DOHH2 (cell line): ENCODE data around the gene HOXB7.

Source experiments
- H3F3A ChIP-seq: fragments of 200-600 bp; sonication (generic), shearing (Covaris generic); 2 replicates; pipeline ENCODE4 v1.6.0; 2016; ENCODE audit warnings: antibody characterized with exemption, mild to moderate bottlenecking; ENCODE audit not compliant: control insufficient read depth, insufficient read depth
- H3K27ac ChIP-seq: fragments of 200-600 bp; sonication (generic); 2 replicates; pipeline ENCODE4 v1.5.1; 2014; ENCODE audit warnings: low read depth, mild to moderate bottlenecking, low read length, moderate library complexity
- H3K27me3 ChIP-seq: fragments of 200-600 bp; sonication (generic); 2 replicates; pipeline ENCODE4 v1.6.1; 2014; ENCODE audit warnings: mild to moderate bottlenecking, low read length, mixed read lengths; ENCODE audit not compliant: control insufficient read depth
- H3K36me3 ChIP-seq: fragments of 200-600 bp; sonication (generic); 2 replicates; pipeline ENCODE4 v1.6.1; 2014; ENCODE audit warnings: mild to moderate bottlenecking, low read length, moderate library complexity, mixed read lengths; ENCODE audit not compliant: control insufficient read depth
- H3K4me1 ChIP-seq: fragments of 200-600 bp; sonication (generic); 2 replicates; pipeline ENCODE4 v1.6.1; 2014; ENCODE audit warnings: mild to moderate bottlenecking, low read length, mixed read lengths; ENCODE audit not compliant: control insufficient read depth
- H3K4me2 ChIP-seq: fragments of 200-600 bp; sonication (generic); 2 replicates; pipeline ENCODE4 v1.6.0; 2014; ENCODE audit warnings: mild to moderate bottlenecking, low read length, moderate library complexity
- H3K4me3 ChIP-seq: fragments of 200-600 bp; sonication (generic); 2 replicates; pipeline ENCODE4 v1.5.1; 2014; ENCODE audit warnings: mild to moderate bottlenecking, low read length, mixed read lengths
- H3K79me2 ChIP-seq: fragments of 200-600 bp; sonication (generic); 2 replicates; pipeline ENCODE4 v1.6.1; 2014; ENCODE audit warnings: mild to moderate bottlenecking, low read length, mixed read lengths; ENCODE audit not compliant: control insufficient read depth
- H3K9me2 ChIP-seq: fragments of 200-600 bp; sonication (generic); replicated peaks from 2 replicates; pipeline ENCODE4 v1.6.1; 2014; ENCODE audit warnings: mild to moderate bottlenecking, low read length, mixed read lengths; ENCODE audit not compliant: control insufficient read depth
- H3K9me3 ChIP-seq: fragments of 200-600 bp; sonication (generic); 2 replicates; pipeline ENCODE4 v1.6.1; 2014; ENCODE audit warnings: antibody characterized with exemption, low read length, mixed read lengths; ENCODE audit not compliant: control insufficient read depth, insufficient read depth
- H4K20me1 ChIP-seq: fragments of 200-600 bp; sonication (generic); 2 replicates; pipeline ENCODE4 v1.6.0; 2014; ENCODE audit warnings: low read depth, mild to moderate bottlenecking, antibody characterized with exemption, low read length, moderate library complexity; ENCODE audit not compliant: control insufficient read depth, insufficient read depth
- EZH2phosphoT487 ChIP-seq: fragments of 200-600 bp; sonication (generic); IDR thresholded peaks from 2 replicates; pipeline ENCODE4 v1.6.1; 2017; ENCODE audit warnings: borderline replicate concordance, mild to moderate bottlenecking, antibody characterized with exemption, low read length, moderate library complexity, mixed read lengths
- TF ChIP-seq, protein P1 (sequence below): fragments of 200-600 bp; sonication (generic); IDR thresholded peaks from one replicate; pipeline ENCODE4 v1.5.1; 2014; ENCODE audit warnings: antibody characterized with exemption, mild to moderate bottlenecking, low read depth, low read length; ENCODE audit not compliant: poor library complexity, severe bottlenecking

The HOXB7 gene

DNA sequence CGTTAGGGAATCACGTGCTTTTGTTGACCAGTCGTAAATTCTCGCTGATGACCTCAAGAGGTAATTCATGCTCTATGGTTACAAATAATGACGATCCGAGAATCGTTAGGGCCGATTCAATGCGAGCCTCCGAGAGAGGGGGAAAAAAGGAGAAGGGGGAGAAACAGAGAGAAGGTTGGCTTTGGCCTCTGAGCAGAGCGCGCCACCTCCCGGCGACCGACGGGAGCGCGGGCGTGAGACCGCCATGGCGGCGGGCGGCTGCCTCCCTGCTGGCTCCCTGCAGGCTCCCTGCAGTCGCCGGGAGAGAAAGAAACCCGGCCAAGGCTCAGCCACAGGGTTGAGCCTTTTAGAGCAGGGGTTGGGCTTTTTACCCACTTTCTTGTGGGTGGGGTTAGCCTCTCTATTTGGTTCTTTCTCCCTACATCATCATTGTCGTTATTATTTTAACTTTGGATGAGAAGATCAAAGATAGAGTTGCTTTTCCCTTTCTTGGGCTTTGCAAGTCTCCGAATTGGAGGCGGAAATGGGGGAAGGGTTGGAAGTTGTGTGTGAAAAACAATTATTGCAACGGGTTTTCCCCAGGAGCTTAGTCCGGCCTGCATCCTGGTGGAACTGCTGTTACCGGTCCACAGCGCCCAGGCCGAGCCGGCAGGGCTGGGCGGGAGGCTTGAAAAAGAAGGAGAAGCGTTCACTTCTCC, 16.8 kb downstream of the HOXB7 start:
- H3K4me2 ChIP-seq, result no peak overlapping the region
- H3K27ac ChIP-seq, result no peak overlapping the region
- no peaks in the 10 kb centered on the region for H3K9me2 ChIP-seq
- peaks cover 3% of the 10 kb centered on the region; the same call in 1 of the 2 replicates for H4K20me1 ChIP-seq
- no peaks in the 10 kb centered on the region for H3F3A ChIP-seq
- H3K27me3 ChIP-seq, result peaks cover 73% of the 10 kb centered on the region
- H3K4me1 ChIP-seq, result peaks cover 4% of the 10 kb centered on the region; the same call in 1 of the 2 replicates
- no peaks in the 10 kb centered on the region for H3K79me2 ChIP-seq
- no peaks in the 10 kb centered on the region for H3K36me3 ChIP-seq
- H3K4me3 ChIP-seq, result no peak overlapping the region
- TF ChIP-seq EZH2phosphoT487, result no peak
- TF ChIP-seq, protein P1, sequence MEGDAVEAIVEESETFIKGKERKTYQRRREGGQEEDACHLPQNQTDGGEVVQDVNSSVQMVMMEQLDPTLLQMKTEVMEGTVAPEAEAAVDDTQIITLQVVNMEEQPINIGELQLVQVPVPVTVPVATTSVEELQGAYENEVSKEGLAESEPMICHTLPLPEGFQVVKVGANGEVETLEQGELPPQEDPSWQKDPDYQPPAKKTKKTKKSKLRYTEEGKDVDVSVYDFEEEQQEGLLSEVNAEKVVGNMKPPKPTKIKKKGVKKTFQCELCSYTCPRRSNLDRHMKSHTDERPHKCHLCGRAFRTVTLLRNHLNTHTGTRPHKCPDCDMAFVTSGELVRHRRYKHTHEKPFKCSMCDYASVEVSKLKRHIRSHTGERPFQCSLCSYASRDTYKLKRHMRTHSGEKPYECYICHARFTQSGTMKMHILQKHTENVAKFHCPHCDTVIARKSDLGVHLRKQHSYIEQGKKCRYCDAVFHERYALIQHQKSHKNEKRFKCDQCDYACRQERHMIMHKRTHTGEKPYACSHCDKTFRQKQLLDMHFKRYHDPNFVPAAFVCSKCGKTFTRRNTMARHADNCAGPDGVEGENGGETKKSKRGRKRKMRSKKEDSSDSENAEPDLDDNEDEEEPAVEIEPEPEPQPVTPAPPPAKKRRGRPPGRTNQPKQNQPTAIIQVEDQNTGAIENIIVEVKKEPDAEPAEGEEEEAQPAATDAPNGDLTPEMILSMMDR, result peak; percentile 81
- H3K9me3 ChIP-seq, result no peaks in the 10 kb centered on the region

DNA sequence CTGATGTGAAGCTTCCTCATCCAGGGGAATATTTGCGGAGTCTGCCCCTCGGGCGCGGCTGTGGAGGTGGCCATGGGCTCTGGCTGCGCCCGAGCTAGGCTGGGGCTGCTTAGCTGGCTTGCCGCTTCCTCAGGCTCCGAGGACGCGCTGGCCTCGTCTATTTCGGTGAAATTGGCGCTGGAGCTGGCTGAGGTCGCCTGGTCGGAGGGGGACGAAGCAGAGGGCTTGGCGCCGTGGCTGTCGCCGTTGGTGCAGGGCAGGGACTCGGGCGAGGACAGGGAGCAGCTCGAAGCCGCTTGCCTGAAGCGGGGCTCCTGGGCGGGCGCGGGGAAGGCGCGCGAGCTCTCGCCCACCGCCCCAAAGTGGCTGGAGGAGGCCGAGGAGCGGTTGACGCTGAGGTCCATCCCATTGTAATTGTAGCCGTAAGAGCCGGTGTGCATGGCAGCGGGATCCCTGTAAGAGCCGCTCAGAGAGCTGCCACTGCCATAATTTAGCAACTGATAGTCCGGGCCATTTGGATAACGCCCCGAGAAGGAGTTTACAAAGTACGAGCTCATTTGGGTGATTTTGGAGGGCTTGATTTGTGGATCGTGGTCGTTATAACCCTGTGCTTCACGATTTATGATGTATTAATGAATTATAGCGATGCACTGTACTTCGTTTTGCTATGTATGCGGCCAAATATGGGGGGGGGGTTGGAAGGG, 17.5 kb downstream of the HOXB7 start, which contains the start of gene HOXB5:
TSS of gene HOXB5 (minus strand) at position 654 of the 704 bp plus-strand sequence. CDS start at position 557, 97 bp downstream.
- no peaks in the 10 kb centered on the region for H3K9me3 ChIP-seq
- no peak within 1 kb of the TSS for H3K4me3 ChIP-seq
- H3K79me2 ChIP-seq, result no peaks in the 10 kb centered on the region
- TF ChIP-seq, protein P1, result no peak
- TF ChIP-seq EZH2phosphoT487, result peak; percentile 50; the same call in 1 of the 2 replicates
- H3K9me2 ChIP-seq, result no peaks in the 10 kb centered on the region
- H3K4me2 ChIP-seq, result no peak within 1 kb of the TSS
- H3K4me1 ChIP-seq, result peaks cover 4% of the 10 kb centered on the region; the same call in 1 of the 2 replicates
- no peaks in the 10 kb centered on the region for H3K36me3 ChIP-seq
- peaks cover 73% of the 10 kb centered on the region for H3K27me3 ChIP-seq
- H3F3A ChIP-seq, result no peaks in the 10 kb centered on the region
- H3K27ac ChIP-seq, result no peak within 1 kb of the TSS
- peaks cover 3% of the 10 kb centered on the region; the same call in 1 of the 2 replicates for H4K20me1 ChIP-seq

DNA sequence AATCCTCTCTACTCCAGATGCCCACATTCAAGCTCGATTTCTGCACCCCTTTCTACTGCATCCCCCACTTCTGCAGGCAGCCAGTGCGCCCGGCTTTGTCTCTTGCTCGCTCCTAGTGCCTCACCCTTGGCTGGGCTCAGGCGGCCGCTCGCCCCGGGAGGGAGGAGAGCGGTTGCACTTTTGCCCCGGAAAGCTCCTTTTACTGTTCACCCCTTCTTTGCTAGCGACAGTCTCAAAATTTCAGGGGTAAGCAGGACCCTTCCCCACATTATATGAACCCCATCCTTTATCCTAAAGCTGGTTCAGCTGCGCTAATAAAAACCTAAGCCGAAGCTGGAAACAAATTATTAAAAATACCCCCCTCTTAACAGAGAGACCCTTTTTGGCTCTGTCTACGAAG, 18.2 kb downstream of the HOXB7 start:
- H3K4me1 ChIP-seq, result peaks cover 3% of the 10 kb centered on the region; the same call in 1 of the 2 replicates
- H3K36me3 ChIP-seq, result no peaks in the 10 kb centered on the region
- H3K27ac ChIP-seq, result no peak overlapping the region
- H3K9me3 ChIP-seq, result no peaks in the 10 kb centered on the region
- peaks cover 3% of the 10 kb centered on the region; the same call in 1 of the 2 replicates for H4K20me1 ChIP-seq
- no peaks in the 10 kb centered on the region for H3K9me2 ChIP-seq
- H3K4me2 ChIP-seq, result no peak overlapping the region
- TF ChIP-seq, protein P1, result no peak
- no peak for TF ChIP-seq EZH2phosphoT487
- H3K27me3 ChIP-seq, result peaks cover 73% of the 10 kb centered on the region
- H3K79me2 ChIP-seq, result no peaks in the 10 kb centered on the region
- H3F3A ChIP-seq, result no peaks in the 10 kb centered on the region
- H3K4me3 ChIP-seq, result no peak overlapping the region
